Hematopoietic multipotent progenitor cell treated with erythropoietin and hydrocortisone succinate and interleukin-3 and kit ligand, for 6 days (in vitro differentiated cells): ENCODE measurements around the gene CDK2AP2.

ENCODE experiments used
- DNase-seq: peaks from one replicate; pipeline ENCODE4 v3.0.0-alpha.2; 2015

CDK2AP2 gene

GRCh38 chr11:67503119-67504004, 4.6 kb downstream of the CDK2AP2 start:
- no peak for DNase-seq

GRCh38 chr11:67502328-67502979, 5.5 kb downstream of the CDK2AP2 start:
- no peak for DNase-seq

- DNase-seq = no peak
Measured at GRCh38 chr11:67501854-67502253, 6.1 kb downstream of the CDK2AP2 start.

DNA sequence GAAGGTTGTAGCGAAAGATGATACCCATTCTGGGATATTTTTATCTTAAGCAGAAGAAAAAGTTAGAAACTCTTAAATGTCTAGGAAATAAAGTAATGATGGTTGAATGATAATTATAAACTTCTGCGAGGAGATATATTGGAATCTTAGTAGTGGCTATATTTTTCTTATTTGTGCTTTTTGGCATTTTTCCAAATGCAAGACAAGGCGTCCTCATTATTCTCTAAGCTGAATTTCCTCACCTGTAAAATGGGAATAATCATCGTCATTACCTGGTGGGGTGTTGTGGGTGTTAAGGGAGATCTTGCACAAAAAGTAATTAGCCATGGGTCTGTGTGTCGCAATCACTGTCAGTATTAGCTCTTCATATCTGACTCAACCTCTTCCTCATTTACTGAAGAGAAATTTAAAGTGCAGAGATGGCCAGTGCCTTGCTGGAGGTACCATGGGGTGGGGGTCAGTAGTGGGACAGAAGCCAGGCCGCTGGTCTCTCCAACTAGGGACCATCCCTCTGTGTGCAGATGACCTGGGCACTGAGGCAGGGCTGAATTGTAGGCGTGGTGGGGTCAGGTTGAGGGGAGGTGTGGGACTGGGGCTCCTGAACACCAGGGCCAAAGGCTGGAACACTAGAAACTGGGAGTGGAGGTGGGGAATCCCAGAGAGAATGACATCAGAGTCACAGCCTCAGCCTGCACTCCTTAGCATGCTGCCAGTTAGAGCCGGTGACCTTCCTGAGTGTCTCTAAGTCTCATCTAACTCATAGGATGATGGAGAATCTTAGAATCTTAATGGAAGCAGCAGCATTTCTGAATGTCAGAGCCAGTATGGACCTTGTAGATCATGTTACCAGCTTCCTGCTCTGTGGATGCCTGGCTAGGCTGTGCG, 6.9 kb downstream of the CDK2AP2 start:
- DNase-seq = peak; percentile 57

DNA sequence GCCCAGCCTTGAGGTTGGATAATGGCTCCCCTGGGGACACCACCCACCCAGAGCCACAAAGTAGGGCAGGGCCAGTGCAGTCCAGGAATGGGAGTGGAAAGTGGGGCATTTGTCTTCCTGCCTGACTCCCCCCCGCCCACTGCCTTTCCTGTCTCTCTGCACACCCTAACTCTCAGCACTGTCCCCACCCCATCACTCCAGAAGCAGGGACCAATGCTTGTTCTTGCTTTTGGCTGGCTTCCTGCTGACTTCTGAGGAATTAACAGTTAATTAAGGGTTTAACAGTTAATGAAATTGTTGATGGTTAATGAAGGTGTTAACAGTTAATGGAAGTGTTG, 7.5 kb downstream of the CDK2AP2 start:
- no peak for DNase-seq

- DNase-seq = no peak
Measured at GRCh38 chr11:67499808-67500483, 8.0 kb downstream of the CDK2AP2 start.

- DNase-seq = no peak
Measured at GRCh38 chr11:67498544-67498972, 9.4 kb downstream of the CDK2AP2 start.

DNA sequence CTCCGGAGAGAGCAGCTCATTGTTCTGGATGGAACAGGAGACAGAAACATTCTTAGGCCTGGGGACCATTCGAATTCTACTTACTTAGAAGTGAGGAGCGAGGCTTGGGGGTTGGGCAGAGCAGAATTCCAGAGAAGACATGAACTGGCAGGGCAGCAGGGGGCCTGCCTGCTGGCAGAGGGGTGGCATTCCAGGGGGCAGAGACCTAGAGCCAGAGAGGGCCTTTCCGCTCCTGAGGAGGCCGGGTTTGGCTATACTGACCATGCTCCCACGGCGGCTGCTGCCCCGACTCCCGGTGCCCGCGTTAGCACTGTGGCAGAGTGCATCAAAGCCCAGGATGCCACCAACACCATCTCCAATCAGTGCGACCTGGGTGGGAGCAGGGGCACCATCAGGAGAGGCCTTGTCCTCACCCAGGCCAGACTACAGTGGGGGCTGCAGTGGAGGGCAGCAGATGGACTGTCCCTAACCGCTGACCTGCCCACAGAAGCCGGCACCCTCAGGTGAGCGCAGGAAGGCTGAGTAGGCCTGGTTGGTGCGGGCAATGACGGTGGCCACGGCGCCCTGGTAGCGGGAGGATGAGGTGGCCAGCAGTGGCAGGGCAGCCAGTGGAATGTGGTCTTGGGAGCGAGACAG, 10.2 kb downstream of the CDK2AP2 start:
- no peak for DNase-seq

GRCh38 chr11:67496113-67496512, 11.8 kb downstream of the CDK2AP2 start:
- DNase-seq = no peak

DNA sequence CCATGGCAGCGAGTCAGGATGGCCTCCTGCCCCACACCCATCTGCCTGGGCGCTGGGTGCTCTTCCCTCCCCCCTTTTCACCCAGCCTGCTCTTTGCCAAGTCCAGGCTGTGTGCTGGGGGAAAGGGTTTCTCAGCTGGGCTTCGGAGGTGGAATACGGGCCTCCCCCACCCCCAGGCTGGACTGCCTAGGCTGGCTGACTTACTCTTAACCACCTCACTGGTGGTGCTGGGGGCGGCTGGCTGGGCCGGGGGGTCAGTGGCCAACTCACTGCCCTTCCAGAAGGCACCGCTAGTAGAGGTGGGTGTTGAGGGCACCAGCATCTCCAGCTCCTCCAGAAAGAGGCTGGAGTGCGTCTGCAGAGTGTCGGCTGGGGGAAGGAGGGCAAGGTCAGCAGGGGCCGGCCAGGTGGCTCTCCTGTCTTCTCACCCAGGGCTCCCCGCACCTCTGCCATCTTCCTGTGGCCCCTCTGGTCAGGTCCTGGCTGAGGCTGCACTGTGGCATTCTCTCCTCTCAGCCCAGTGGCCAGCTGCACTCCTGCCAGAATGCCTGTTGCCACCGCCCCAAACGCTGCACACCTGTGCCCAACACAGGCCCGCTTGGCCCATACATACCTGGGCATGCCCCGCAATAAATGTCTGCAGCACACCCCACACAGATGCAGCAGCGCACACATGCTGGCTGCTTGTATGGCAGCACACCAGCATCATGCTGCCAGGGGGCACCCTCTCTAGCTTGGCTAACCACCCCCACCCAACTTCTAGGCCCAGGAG, 12.5 kb downstream of the CDK2AP2 start:
- DNase-seq = no peak

DNA sequence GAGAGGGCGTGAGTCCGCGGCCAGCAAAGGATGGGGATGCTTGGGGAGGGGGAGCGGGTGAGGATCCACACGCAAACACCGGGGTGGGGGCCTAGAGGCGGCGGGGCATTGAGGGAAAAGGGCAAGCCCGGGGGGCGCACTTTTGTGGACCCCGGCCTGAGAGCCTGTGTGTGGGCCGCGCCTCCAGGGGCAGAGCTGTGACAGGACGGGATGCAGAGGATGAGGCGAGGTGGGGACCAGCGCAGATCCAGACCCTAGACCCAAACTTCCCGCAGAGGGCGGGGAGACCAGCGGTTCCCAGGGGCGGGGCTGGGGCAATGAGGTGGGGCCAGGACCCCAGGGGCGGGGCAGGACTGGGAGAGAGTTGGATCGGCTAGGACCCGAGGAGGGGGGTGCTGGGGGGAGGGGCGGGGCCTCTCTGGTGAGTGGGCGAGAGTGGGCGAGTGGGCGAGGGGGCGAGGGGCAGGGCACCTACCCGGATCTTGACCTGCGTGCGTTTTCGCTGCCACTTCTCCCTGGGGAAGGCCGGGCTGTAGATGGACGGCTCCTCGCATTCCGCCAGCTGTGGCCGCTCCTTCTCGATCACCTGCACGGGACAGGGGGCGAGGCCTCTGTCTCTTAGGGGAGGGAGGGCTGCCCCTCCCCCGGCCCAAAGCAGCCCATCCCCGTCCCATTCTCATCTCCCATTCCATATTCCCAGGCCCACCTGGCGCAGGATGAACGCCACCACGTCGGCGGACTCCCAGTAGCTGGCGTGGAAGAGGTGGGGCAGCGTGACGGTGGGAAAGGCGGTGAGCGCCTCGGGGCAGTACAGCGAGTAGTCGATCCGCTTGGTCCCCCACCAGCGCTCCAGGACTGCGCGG, 13.4 kb downstream of the CDK2AP2 start:
- no peak for DNase-seq

DNA sequence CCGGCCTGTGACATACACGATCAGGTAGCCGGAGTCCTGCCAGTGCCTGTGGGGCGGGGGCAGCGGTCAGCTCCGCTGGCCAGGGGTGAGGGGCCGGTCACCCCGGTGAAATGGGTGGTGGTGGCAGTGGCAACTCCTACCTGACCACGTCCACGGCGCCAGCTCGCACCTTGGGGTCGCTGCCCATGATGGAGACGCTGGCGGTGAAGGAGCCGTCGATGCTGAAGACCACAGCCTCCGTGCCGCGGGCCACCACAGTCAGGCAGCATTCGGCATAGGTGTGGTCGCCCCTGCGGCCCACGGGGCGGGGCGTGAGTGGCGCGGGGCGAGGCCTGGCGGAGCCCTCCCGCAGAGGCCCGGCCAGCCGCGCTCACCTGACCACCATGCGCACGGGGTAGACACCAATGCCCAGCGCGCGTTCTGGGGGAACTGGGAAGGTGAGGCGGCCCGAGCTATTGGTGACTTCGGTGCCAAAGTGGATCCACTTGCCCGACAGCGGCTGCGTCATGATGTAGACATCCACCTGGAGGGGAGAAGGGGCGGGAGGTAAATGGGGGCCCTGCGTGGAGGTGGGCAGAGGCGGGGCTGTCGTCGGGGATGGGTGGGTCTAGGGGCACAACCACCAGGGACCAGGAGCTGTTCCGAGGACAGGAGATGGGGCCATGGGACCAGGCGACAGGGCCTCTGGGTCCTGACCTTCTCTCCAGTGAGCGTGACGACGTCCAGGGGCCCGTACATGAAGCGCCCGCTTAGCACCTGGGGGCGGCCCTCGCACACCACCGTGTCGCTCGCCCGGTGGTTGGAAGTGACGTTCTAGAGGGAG, 14.2 kb downstream of the CDK2AP2 start:
- no peak for DNase-seq

GRCh38 chr11:67492801-67493547, 15.0 kb downstream of the CDK2AP2 start:
- DNase-seq = no peak

DNA sequence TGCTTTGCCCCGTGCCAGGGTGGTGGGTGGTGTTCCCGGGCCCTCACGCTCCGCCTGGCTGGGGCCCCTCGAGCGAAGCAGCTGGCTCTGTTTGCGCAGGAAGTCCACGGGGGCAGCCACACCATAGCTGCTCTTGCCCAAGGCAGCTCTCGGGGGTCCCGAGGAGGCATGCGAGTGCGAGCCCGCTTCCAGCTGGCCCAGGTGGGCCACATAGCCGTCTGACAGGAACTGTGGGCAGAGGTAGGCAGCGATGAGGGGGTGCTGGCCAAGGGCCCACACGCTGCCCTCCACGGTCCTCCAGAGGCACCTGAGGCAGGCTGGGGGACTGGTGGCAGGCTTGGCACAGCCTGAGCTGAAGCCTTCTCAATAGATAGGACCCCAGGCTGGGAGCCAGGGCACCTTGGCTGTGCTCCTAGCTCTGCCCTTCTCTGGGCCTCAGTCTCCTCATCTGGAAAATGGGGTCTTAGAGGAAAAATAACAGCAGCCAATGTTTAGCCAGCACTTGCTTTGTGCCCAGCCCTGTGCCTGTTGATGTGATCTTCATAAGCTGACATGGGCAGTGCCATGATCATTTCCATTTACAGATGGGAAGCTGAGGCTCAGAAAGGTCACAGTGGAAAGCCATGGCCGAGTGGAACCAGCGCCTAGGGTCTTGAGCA, 15.8 kb downstream of the CDK2AP2 start:
- DNase-seq = no peak

GRCh38 chr11:67491276-67492068, 16.5 kb downstream of the CDK2AP2 start:
- DNase-seq = no peak

- no peak for DNase-seq
Measured at GRCh38 chr11:67490727-67491065, 17.3 kb downstream of the CDK2AP2 start.
